ENCODE measurements around the gene COL15A1. TPM values are rescaled to one million over a fixed set of nuclear protein-coding genes. Genes with fewer than 3 reads are reported as not detected.

Gene COL15A1
- total RNA-seq, 1 experiment from 2014 or later: 4.2 TPM

- no peak for DNase-seq (ENCODE audit: low read depth)
Measured at GRCh38 chr9:98916660-98917059, 27.0 kb upstream of the COL15A1 start.

- DNase-seq (ENCODE audit: low read depth): no peak
Measured at GRCh38 chr9:98917746-98918487, 25.8 kb upstream of the COL15A1 start.

DNA sequence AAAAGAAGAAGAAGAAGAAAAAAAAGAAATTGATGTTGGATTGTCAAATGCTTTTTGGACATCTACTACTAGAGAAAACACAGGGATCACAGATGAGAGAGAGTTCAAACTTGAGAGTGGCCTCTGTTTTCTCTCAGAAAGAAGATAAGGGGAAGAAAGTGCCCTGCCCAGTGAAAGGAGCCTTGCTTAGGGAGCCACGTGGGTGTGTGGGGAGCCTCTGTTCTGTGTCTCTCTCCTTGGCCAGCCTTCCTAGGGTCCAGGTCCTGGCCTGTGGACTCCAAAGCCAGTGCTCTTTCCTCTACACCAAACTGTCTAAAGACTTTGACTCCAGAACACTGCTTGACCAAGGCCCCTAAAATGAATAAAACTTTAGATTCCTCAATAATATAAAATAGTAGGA is 22.0 kb upstream of the COL15A1 start:
- no peak for DNase-seq (ENCODE audit: low read depth)

GRCh38 chr9:98922721-98923435 is 20.8 kb upstream of the COL15A1 start:
- peak; percentile 40 for DNase-seq (ENCODE audit: low read depth)

GRCh38 chr9:98923451-98924123 is 20.1 kb upstream of the COL15A1 start:
- DNase-seq (ENCODE audit: low read depth): no peak

- no peak for DNase-seq (ENCODE audit: low read depth)
Measured at GRCh38 chr9:98924946-98925820, 18.5 kb upstream of the COL15A1 start.

DNA sequence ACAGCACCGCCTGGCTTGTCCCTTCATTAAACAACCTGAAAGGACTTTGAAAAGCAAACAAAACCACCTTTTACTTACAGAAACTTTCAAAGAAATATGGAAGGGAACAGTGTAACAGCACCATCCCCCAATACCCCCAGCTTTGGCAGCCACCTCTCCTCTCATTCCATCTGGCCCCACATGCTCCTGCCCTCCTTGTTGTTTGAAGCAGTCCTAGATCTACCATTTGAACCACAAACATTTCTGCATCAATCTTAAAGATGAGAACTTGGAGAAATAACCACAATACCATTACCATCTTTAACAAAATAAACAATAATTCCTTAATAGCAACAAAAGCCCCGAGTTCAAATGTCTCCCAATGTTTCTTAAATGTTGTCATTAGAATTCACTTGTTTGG is 17.8 kb upstream of the COL15A1 start:
- no peak for DNase-seq (ENCODE audit: low read depth)

DNA sequence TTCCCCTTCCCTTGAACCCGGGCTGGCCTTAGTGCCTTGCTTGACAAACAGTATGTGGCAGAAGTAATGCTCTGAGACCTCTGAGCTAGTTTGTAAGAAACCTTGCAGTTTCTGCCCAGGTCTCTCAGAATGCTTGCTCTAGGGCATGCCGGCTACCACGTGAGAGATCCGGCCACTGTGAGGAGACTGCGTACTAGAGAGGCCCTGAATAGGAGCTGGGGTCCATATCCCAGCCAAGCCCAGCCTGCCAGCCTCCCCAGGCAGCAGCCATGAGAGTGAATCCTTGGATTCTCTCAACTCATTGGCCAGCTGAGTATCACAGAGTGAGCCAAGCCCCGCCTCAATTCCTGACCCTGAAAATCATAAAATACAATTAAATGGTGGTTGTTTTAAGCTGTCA is 16.0 kb upstream of the COL15A1 start:
- no peak for DNase-seq (ENCODE audit: low read depth)

DNA sequence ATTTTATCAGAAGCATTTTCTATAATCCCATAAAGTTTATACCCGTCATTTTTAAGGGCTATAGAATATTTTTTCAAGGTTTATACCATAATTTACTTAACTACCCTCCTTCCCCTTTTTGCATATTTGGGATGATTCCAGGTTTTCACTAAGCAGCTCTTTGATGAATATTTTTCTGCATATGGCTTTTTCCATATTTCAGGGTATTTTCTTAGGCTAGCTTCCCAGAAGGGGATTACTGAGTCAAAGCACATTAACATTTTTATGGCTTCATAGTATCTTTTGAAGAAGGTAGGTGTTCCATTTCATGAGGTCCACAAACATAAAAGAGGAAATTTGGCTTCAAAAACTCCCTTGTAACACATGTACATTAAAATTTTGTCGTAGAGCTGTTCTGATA is 14.6 kb upstream of the COL15A1 start:
- no peak for DNase-seq (ENCODE audit: low read depth)

- DNase-seq (ENCODE audit: low read depth): peak; percentile 32
Measured at GRCh38 chr9:98929895-98930341, 13.8 kb upstream of the COL15A1 start.

GRCh38 chr9:98930792-98931191 is 12.9 kb upstream of the COL15A1 start:
- DNase-seq (ENCODE audit: low read depth): no peak

GRCh38 chr9:98931600-98932389 is 11.9 kb upstream of the COL15A1 start:
- no peak for DNase-seq (ENCODE audit: low read depth)

DNA sequence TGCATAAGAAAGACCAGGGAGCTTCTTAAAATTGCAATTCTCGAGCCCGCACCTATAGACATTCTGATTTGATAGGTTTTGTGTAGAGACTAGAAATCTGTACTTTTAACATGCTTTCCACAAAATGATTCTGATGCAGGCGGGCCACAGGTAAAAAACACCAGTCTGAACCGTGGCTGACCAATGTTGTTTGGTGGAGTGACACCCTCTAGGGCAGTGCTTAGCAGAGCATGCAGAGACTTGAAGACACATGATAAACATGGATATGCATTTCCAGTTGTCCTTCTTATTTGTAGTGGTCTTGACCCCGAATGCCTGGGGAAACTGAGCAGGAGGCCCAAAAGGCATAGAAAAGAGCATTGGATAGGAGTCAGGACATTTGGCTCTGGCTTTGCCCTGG is 10.5 kb upstream of the COL15A1 start:
- no peak for DNase-seq (ENCODE audit: low read depth)

DNA sequence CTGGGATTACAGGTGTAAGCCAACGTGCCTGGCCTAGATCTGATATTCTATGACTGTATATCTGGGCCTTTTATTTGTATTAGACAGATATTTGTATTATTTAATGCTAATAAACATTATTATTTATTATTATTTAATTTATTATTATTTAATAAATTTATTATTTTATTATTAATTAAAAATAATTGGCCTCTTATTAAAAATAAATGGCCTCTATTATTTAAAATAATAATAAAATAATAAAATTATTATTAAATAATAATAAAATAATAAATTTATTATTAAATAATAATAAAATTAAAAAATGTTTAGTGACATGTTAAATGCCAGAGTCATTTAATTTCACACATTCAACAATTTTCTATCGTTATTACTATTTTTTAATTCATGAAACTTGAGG is 9.8 kb upstream of the COL15A1 start:
- no peak for DNase-seq (ENCODE audit: low read depth)

DNA sequence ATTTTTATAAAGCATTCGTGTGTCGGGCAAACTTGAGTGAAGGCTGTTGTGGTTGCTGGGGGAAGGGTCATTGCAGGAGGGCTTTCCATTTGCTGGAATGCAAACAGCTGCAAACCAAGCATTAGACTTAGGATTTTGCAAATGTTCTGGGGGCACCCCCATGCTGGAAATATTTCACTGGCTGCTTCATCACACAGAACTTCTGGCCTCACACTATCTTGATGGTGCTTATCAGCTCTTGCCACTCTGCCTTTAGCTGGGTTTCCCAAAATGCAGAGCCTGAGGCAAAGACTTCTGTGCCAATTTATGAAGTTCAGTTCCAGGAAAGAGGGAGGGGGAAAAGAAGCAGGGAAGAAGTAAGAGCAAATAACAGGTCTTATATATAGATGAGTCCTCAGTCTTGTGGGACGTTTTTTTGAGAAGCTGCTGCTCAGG is 8.6 kb upstream of the COL15A1 start:
- DNase-seq (ENCODE audit: low read depth): no peak

GRCh38 chr9:98940276-98940675 is 3.4 kb upstream of the COL15A1 start:
- DNase-seq (ENCODE audit: low read depth): no peak

DNA sequence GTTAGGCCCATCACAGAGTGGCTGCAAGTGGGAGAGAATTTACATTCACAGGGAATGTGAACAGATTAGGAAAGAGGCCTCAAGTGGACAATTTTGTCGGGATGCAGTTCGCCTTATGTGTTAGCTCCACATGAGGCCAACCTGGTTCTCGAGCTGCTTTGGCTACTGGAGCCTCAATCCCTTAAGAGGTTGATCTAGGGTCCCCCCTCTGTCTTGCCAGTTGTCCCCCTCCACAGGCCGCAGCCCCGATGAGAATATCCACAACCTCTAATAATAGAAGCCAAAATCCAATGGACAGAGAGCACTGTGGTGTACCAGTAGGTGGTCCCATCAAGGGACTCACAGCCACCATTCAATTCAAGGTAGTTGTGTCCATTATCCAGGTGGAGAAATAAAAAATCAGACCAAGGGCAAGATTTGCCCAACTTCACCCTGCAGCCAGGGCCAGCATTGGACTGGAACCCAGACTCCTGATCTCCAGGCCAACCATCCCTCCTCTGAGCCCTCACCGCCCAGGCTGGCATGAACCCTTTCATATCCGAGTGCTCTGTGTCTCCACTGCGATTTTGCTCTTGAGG is 1.7 kb upstream of the COL15A1 start:
- no peak for DNase-seq (ENCODE audit: low read depth)

GRCh38 chr9:98942906-98943681 is 613 bp upstream of the COL15A1 start:
- no peak for DNase-seq (ENCODE audit: low read depth)

GRCh38 chr9:98944057-98944733 is 488 bp downstream of the COL15A1 start:
- no peak for DNase-seq (ENCODE audit: low read depth)
